SK-N-SH (cell line): Measurements from ENCODE around the gene CAD. TPM values are rescaled to one million over a fixed set of nuclear protein-coding genes. Genes with fewer than 3 reads are reported as not detected.

Experiments
- CTCF ChIA-PET: fragments of 300-600, 350-600 bp; formaldehyde crosslinking; extraction: SDS; loops from one replicate; lab custom pipeline; 2021; lab: Yijun Ruan, JAX
- POLR2A ChIA-PET: fragments of 350-600 bp; sonication (Branson Sonifier 250); formaldehyde crosslinking; extraction: SDS; loops from one replicate; lab custom pipeline; 2020; ENCODE audit warnings: antibody characterized with exemption, inconsistent platforms; lab: Yijun Ruan, JAX
- DNase-seq: peaks from one replicate; pipeline ENCODE4 v3.0.0; 2012
- H2AFZ ChIP-seq: fragments of 200-600 bp; sonication (generic); 2 replicates; pipeline ENCODE4 v1.8.1; 2016; ENCODE audit warnings: antibody characterized with exemption, mild to moderate bottlenecking, low read depth
- H3F3A ChIP-seq: fragments of 200-600 bp; sonication (generic); replicated peaks from 2 replicates; pipeline ENCODE3; 2016; ENCODE audit warnings: antibody characterized with exemption, mild to moderate bottlenecking; ENCODE audit not compliant: insufficient read depth
- H3K27ac ChIP-seq, 2 experiments: fragments of 200-500 bp in 1 of 2; fragments of 200-600 bp in 1 of 2; sonication (Bioruptor generic) in 1 of 2; sonication (generic), shearing (Covaris generic) in 1 of 2; 2 replicates each; pipeline versions ENCODE4 v1.5.1 to v1.6.1; 2014 to 2016; ENCODE audit warnings: low read depth in 2 of 2, inconsistent platforms in 1 of 2, low read length in 1 of 2, mild to moderate bottlenecking in 1 of 2, mixed read lengths in 1 of 2
- H3K27me3 ChIP-seq: fragments of 200-600 bp; sonication (generic), shearing (Covaris generic); 2 replicates; pipeline ENCODE4 v1.6.1; 2016; ENCODE audit warnings: mixed run types; ENCODE audit not compliant: insufficient read depth
- H3K36me3 ChIP-seq, 2 experiments: fragments of 200-500 bp in 1 of 2; fragments of 200-600 bp in 1 of 2; sonication (Bioruptor generic) in 1 of 2; sonication (generic) in 1 of 2; replicated peaks in 1 of 2; 2 replicates each; pipeline versions ENCODE3 to v1.5.1; 2014 to 2016; ENCODE audit warnings: low read length in 1 of 2, mild to moderate bottlenecking in 1 of 2; ENCODE audit not compliant: insufficient read depth in 2 of 2, control insufficient read depth in 1 of 2
- H3K4me1 ChIP-seq, 2 experiments: fragments of 200-500 bp in 1 of 2; fragments of 200-600 bp in 1 of 2; sonication (Bioruptor generic) in 1 of 2; sonication (generic), shearing (Covaris generic) in 1 of 2; 2 replicates each; pipeline versions ENCODE4 v1.5.1 to v1.6.1; 2014 to 2016; ENCODE audit warnings: low read depth in 1 of 2, low read length in 1 of 2, mixed run types in 1 of 2; ENCODE audit not compliant: insufficient read depth in 2 of 2, control insufficient read depth in 1 of 2
- H3K4me2 ChIP-seq: fragments of 200-600 bp; sonication (generic), shearing (Covaris generic); 2 replicates; pipeline ENCODE4 v1.6.1; 2017; ENCODE audit warnings: mixed run types
- H3K4me3 ChIP-seq, 2 experiments: fragments of 200-500 bp in 1 of 2; fragments of 200-600 bp in 1 of 2; sonication (Bioruptor generic) in 1 of 2; sonication (generic), shearing (Covaris generic) in 1 of 2; 2 replicates each; pipeline versions ENCODE4 v1.5.1 to v1.8.1; 2014 to 2016; ENCODE audit warnings: low read depth in 2 of 2, inconsistent platforms in 1 of 2, low read length in 1 of 2, mild to moderate bottlenecking in 1 of 2, mixed read lengths in 1 of 2, moderate library complexity in 1 of 2
- H3K79me2 ChIP-seq: fragments of 200-600 bp; sonication (generic); 2 replicates; pipeline ENCODE4 v1.8.1; 2017; ENCODE audit warnings: mild to moderate bottlenecking; ENCODE audit not compliant: insufficient read depth
- H3K9ac ChIP-seq: fragments of 200-600 bp; sonication (generic); 2 replicates; pipeline ENCODE4 v1.6.1; 2017; ENCODE audit warnings: mixed run types
- H3K9me2 ChIP-seq: fragments of 200-600 bp; sonication (generic); 2 replicates; pipeline ENCODE4 v1.6.1; 2017; ENCODE audit warnings: mixed run types
- H3K9me3 ChIP-seq: fragments of 200-600 bp; sonication (generic); 2 replicates; pipeline ENCODE4 v1.6.1; 2017; ENCODE audit warnings: mixed run types, mild to moderate bottlenecking, moderate library complexity
- H4K20me1 ChIP-seq: fragments of 200-600 bp; sonication (generic); 2 replicates; pipeline ENCODE4 v1.6.1; 2017; ENCODE audit warnings: mild to moderate bottlenecking, mixed run types; ENCODE audit not compliant: insufficient read depth
- JUND ChIP-seq: IDR thresholded peaks from 2 replicates; pipeline ENCODE4 v1.4.0; 2012
- MEF2A ChIP-seq: IDR thresholded peaks from 2 replicates; pipeline ENCODE4 v1.4.0; 2012; ENCODE audit warnings: low read depth, borderline replicate concordance
- MXI1 ChIP-seq: IDR thresholded peaks from 2 replicates; pipeline ENCODE4 v1.6.1; 2012; ENCODE audit warnings: mild to moderate bottlenecking, low read depth, low read length, improper control_type of control experiment
- RAD21 ChIP-seq: IDR thresholded peaks from 2 replicates; pipeline ENCODE4 v1.6.1; 2012; ENCODE audit warnings: mild to moderate bottlenecking, low read length
- RXRA ChIP-seq: IDR thresholded peaks from 2 replicates; pipeline ENCODE4 v1.4.0; 2012; ENCODE audit warnings: low read depth, mild to moderate bottlenecking, borderline replicate concordance
- SMC3 ChIP-seq: IDR thresholded peaks from 2 replicates; pipeline ENCODE4 v1.6.1; 2012; ENCODE audit warnings: low read depth, low read length, improper control_type of control experiment
- TAF1 ChIP-seq: IDR thresholded peaks from 2 replicates; pipeline ENCODE4 v1.6.1; 2012; ENCODE audit warnings: low read depth, mild to moderate bottlenecking, low read length, moderate library complexity, borderline replicate concordance
- TEAD4 ChIP-seq: IDR thresholded peaks from 2 replicates; pipeline ENCODE4 v1.4.0; 2012; ENCODE audit warnings: mild to moderate bottlenecking, borderline replicate concordance; ENCODE audit not compliant: insufficient read depth
- YY1 ChIP-seq: IDR thresholded peaks from 2 replicates; pipeline ENCODE4 v1.4.0; 2012; ENCODE audit warnings: low read depth, mild to moderate bottlenecking
- WGBS: methylation state at CpG from one replicate; pipeline ENCODE4 v1.1.6; 2017; ENCODE audit warnings: low lambda C conversion rate; 5-methylcytosine and 5-hydroxymethylcytosine counted together
- polyA plus RNA-seq, 3 experiments: library from polyadenylated mRNA; depleted of rRNA; stranded (reverse); fragments of >200 nt; gene quantifications; 2 replicates each; pipeline ENCODE4 v1.2.3, GENCODE V29; 2012
- TF ChIP-seq, protein P1 (sequence below): fragments of 200-600 bp; sonication (generic); IDR thresholded peaks from 2 replicates; pipeline ENCODE4 v1.6.1; 2017; ENCODE audit warnings: antibody characterized with exemption, mild to moderate bottlenecking, moderate library complexity
- TF ChIP-seq, protein P2 (sequence below): IDR thresholded peaks from 2 replicates; pipeline ENCODE4 v1.4.0; 2012; ENCODE audit warnings: low read depth, borderline replicate concordance
- TF ChIP-seq, protein P3 (sequence below): IDR thresholded peaks from 2 replicates; pipeline ENCODE4; 2012
- TF ChIP-seq, protein P4 (sequence below): fragments of 150-350 bp; IDR thresholded peaks from 2 replicates; pipeline ENCODE4 v1.6.1; 2016; ENCODE audit warnings: mild to moderate bottlenecking, low read depth, low read length

Gene CAD
- polyA plus RNA-seq, 1 of the 3 experiments (the other 2 are of a cell fraction), result 47.6 TPM

DNA sequence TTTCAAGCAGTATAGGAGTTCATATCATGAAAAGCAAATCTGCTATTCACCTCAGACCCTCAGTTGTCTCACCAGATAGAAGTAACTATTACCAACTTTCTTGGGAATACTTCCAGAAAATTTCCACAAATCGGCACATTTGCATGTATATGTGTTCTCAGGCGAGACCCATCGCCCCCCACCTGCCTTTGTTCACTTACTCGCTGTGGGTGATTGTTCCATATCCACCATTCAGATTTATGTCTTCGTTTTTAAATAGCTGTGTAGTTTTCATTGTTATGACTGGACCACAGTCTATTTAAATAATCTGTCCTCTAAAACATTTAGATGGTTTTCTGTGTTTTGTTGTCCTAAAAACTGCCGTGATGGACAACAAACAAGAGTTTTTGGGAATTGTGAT, 68.3 kb downstream of the CAD start (continued):
- TF ChIP-seq, protein P1, sequence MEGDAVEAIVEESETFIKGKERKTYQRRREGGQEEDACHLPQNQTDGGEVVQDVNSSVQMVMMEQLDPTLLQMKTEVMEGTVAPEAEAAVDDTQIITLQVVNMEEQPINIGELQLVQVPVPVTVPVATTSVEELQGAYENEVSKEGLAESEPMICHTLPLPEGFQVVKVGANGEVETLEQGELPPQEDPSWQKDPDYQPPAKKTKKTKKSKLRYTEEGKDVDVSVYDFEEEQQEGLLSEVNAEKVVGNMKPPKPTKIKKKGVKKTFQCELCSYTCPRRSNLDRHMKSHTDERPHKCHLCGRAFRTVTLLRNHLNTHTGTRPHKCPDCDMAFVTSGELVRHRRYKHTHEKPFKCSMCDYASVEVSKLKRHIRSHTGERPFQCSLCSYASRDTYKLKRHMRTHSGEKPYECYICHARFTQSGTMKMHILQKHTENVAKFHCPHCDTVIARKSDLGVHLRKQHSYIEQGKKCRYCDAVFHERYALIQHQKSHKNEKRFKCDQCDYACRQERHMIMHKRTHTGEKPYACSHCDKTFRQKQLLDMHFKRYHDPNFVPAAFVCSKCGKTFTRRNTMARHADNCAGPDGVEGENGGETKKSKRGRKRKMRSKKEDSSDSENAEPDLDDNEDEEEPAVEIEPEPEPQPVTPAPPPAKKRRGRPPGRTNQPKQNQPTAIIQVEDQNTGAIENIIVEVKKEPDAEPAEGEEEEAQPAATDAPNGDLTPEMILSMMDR, result no peak
- TF ChIP-seq RAD21, result no peak
- TF ChIP-seq, protein P2, sequence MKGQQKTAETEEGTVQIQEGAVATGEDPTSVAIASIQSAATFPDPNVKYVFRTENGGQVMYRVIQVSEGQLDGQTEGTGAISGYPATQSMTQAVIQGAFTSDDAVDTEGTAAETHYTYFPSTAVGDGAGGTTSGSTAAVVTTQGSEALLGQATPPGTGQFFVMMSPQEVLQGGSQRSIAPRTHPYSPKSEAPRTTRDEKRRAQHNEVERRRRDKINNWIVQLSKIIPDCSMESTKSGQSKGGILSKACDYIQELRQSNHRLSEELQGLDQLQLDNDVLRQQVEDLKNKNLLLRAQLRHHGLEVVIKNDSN, result no peak

DNA sequence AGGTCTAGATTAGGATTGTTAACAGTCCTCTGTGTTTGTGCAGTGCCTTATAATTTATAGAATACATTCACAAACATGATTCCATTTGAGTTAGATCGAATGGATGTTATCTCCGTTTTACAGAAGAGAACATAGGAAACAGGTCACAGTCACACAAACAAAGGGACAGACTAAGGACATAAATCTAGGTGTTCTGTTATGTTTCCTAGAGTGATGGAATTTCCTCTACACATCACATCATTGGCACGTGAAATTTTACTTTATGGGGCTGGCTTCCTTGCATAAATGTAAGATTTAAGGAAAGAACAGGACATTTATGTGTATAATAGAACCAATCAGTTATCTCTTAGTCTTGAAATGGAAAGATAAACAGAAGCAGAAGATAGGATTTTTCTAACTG, 71.4 kb downstream of the CAD start:
- H3K9me3 ChIP-seq, result no peaks in the 10 kb centered on the region
- H3K4me1 ChIP-seq, result peaks cover 2 to 10% of the 10 kb centered on the region in 2 experiments; a peak in 3 of 4 replicates
- H4K20me1 ChIP-seq, result no peaks in the 10 kb centered on the region
- H3K79me2 ChIP-seq, result no peaks in the 10 kb centered on the region
- no peaks in the 10 kb centered on the region for H3K9me2 ChIP-seq
- no peak overlapping the region for H2AFZ ChIP-seq
- H3F3A ChIP-seq, result peaks cover 10% of the 10 kb centered on the region
- ChIA-PET POLR2A (no interaction called here), CTCF (interaction anchor here (1.1 to 18.7 kb wide), 4 partner anchors 7 to 21 kb away, joined by 3 to 392 read pairs (median 204); partner anchors contain the start of genes SLC30A3, TRIM54 and UCN)
- H3K4me3 ChIP-seq, result no peak overlapping the region
- 16% methylated on average over 3 of the region's 3 CpGs for WGBS
- DNase-seq, result no peak
- no peaks in the 10 kb centered on the region for H3K36me3 ChIP-seq
- no peak overlapping the region for H3K27ac ChIP-seq
- no peaks in the 10 kb centered on the region for H3K27me3 ChIP-seq
- no peak overlapping the region for H3K9ac ChIP-seq
- H3K4me2 ChIP-seq, result no peak overlapping the region
- TF ChIP-seq, protein P1, result no peak
- TF ChIP-seq RXRA (no peak), TAF1 (no peak), JUND (no peak), YY1 (no peak), MXI1 (no peak), RAD21 (no peak), MEF2A (no peak), SMC3 (no peak), TEAD4 (no peak)
- TF ChIP-seq, protein P3, sequence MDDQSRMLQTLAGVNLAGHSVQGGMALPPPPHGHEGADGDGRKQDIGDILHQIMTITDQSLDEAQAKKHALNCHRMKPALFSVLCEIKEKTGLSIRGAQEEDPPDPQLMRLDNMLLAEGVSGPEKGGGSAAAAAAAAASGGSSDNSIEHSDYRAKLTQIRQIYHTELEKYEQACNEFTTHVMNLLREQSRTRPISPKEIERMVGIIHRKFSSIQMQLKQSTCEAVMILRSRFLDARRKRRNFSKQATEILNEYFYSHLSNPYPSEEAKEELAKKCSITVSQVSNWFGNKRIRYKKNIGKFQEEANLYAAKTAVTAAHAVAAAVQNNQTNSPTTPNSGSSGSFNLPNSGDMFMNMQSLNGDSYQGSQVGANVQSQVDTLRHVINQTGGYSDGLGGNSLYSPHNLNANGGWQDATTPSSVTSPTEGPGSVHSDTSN, result no peak
- TF ChIP-seq, protein P4, sequence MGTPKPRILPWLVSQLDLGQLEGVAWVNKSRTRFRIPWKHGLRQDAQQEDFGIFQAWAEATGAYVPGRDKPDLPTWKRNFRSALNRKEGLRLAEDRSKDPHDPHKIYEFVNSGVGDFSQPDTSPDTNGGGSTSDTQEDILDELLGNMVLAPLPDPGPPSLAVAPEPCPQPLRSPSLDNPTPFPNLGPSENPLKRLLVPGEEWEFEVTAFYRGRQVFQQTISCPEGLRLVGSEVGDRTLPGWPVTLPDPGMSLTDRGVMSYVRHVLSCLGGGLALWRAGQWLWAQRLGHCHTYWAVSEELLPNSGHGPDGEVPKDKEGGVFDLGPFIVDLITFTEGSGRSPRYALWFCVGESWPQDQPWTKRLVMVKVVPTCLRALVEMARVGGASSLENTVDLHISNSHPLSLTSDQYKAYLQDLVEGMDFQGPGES, result no peak
